Thyroid gland (tissue), 4 donors: ENCODE results near the gene PFDN6.

Source experiments
- POLR2A ChIP-seq, 2 donors: fragments of 450-650 bp; IDR thresholded peaks; one replicate each; pipeline ENCODE4 v1.6.1; 2017; ENCODE audit warnings: antibody characterized with exemption in 2 of 2, mild to moderate bottlenecking in 2 of 2, moderate library complexity in 1 of 2
- TF ChIP-seq, protein P1 (sequence below), 6 experiments: fragments of 200-600 bp in 3 of 6; fragments of 450-650 bp in 3 of 6; sonication (generic) in 3 of 6; IDR thresholded peaks; one replicate each; pipeline ENCODE4 v1.5.1; 2016 to 2019; ENCODE audit warnings: antibody characterized with exemption in 6 of 6, mild to moderate bottlenecking in 2 of 6, inconsistent platforms in 1 of 6, moderate library complexity in 1 of 6

DNA sequence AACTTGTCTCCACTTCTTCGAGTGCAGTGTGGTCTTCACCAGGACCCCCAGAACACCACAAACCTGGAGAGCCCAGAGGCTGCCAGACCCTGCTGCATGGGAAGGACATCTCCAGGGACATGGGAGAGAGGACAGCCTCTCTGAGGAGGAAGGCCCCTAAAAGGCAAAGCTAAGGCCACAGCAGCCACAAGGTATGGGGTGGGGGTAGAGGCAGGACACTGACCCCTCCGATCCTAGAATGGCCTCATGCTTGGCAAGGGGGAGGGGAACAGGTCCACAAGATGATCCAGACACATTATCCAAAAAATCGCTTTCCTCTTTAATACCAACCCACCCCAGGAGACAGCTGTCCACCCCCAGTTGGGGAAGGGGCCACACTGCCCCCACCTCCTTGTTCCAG, 10.6 kb upstream of the PFDN6 start:
- TF ChIP-seq, protein P1, sequence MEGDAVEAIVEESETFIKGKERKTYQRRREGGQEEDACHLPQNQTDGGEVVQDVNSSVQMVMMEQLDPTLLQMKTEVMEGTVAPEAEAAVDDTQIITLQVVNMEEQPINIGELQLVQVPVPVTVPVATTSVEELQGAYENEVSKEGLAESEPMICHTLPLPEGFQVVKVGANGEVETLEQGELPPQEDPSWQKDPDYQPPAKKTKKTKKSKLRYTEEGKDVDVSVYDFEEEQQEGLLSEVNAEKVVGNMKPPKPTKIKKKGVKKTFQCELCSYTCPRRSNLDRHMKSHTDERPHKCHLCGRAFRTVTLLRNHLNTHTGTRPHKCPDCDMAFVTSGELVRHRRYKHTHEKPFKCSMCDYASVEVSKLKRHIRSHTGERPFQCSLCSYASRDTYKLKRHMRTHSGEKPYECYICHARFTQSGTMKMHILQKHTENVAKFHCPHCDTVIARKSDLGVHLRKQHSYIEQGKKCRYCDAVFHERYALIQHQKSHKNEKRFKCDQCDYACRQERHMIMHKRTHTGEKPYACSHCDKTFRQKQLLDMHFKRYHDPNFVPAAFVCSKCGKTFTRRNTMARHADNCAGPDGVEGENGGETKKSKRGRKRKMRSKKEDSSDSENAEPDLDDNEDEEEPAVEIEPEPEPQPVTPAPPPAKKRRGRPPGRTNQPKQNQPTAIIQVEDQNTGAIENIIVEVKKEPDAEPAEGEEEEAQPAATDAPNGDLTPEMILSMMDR (IDR thresholded peaks at IDR 0.05): no peak
- TF ChIP-seq POLR2A (IDR thresholded peaks at IDR 0.05): no peak
